ENCODE measurements around the gene SMAD5. TPM values are rescaled to one million over a fixed set of nuclear protein-coding genes. Genes with fewer than 3 reads are reported as not detected.

SMAD5 gene
- 1 to 10 TPM; 5.4 to 7.7 TPM for total RNA-seq

DNA sequence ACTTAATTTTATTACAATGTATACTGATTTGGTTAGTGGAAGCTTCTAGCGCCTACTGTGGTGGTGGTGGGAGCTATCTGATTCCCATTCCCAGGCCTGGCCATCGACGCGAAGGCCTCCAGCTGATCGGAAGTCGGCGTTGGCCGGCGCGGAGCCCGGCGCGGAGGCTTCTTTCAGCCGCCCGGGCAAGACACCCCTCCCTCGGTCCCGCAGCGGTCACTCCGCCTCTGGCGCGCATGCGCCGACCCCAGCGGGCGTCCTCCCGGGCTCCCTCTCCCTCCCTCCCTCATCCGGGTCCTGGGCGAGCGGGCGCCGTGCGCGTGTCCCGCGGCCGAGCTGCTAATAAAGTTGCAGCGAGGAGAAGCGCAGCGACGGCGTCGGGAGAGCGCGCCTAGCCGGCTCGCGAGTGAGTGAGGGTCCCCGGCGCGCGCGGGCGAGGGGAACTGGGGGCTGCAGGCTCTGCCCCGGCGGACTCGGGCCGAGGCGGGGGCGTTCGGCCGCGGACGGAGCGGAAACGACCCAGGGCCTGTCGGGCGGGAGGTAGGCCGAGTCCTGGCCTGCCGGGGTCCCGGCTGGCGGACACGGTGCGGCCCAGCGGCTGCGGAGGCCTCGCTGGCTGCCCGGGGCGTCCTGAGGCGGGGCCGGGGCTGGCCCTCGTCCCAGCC lies at the start of gene SMAD5:
TSS of gene SMAD5 (plus strand) at position 289 of the 665 bp plus-strand sequence. CDS start 20,916 bp downstream, outside the sequence.
- CTCF ChIA-PET: interaction anchor here (0.6 to 1.1 kb wide), 6 partner anchors 9 to 154 kb away, joined by 3 to 6 read pairs (median 4); no protein-coding TSS in a partner anchor
- POLR2A ChIA-PET: no interaction called here

DNA sequence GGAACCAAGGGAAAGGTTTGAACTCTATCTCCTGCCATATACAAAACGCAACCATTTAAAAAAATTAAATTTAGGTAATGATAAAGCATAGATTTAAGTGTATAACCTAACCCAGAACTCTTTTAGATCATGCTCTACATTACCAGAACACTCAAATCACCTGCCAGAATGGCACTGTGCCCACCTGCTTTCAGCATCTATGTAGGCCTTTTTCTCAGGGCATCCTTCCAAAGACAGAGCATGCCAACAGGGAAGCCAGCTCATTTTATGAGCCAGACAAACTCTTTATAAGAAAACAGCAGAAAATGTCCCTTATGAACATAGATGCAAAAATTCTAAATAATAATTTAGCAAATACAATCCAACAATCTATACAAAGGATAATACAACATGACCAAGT lies 47.9 kb upstream of the SMAD5 start:
- CTCF ChIA-PET: interaction anchor here (0.6 to 1.0 kb wide), 5 partner anchors 14 to 201 kb away, joined by 3 to 4 read pairs (median 3); no protein-coding TSS in a partner anchor
- Mint-ChIP-seq H3K36me3 (ENCODE audit: low read depth) (no peaks in the 10 kb centered on the region), H3K27ac (no peak overlapping the region), H3K4me1 (peaks cover 2% of the 10 kb centered on the region), H3K9me3 (ENCODE audit: low read depth) (no peaks in the 10 kb centered on the region), H3K27me3 (peaks cover 7% of the 10 kb centered on the region), H3K4me3 (no peak overlapping the region)
- intact Hi-C loops (cut with DNase I, micrococcal nuclease): no loop called here
- POLR2A ChIA-PET: interaction anchor here (0.6 kb wide), 1 partner anchor 431 kb away, joined by 3 read pairs; no protein-coding TSS in a partner anchor
- ATAC-seq: no peak
- DNase-seq: no peak

More for the DNA sequence above, at the start of gene SMAD5:
- Mint-ChIP-seq H3K27ac (peak within 1 kb of the TSS; percentile 65), H3K9me3 (ENCODE audit: low read depth) (no peaks in the 10 kb centered on the region), H3K4me3 (peak within 1 kb of the TSS; percentile 74), H3K4me1 (peaks cover 21% of the 10 kb centered on the region), H3K27me3 (peaks cover 36% of the 10 kb centered on the region), H3K36me3 (ENCODE audit: low read depth) (no peaks in the 10 kb centered on the region)
- peak; percentile 85 for DNase-seq
- ATAC-seq: peak; percentile 86
- intact Hi-C loops (cut with DNase I, micrococcal nuclease): loop anchor here in 1 of 2 experiments (5.0 kb wide), 1 partner anchor 95 kb away; no protein-coding TSS in a partner anchor

DNA sequence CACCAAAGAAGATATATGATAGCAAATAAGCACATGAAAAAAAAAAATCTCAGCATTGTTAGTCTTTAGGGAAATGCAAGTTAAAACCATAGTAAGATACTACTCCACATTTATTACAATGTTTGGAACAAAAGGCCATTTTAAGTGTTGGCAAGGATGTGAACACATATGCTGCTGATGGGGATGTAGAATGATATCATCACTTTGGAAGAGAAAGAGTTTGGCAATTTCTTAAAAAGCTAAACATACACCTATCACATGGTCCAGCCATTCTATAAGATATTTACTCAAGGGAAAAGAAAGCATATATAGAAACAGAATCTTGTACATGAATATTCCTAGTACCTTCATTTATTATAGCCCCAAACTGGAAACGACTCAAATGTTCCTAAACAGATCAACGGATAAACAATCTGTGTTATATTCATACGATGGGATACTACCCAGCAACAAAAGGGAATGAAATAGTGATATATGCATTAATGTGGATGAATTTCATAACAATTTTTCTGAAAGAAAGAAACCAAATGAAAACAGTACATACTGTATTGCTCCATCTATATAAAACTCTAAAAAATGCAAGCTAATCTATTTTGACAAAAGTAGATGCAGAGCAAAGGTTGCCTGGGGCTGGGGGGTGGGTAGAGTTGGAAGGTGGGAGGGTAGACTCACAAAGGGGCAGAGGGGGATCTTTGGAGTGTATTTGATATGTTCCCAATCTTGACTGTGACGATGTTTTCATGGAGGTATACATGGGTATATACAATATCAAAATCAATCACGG lies 45.7 kb upstream of the SMAD5 start:
- Mint-ChIP-seq H3K4me1 (no peaks in the 10 kb centered on the region), H3K9me3 (ENCODE audit: low read depth) (no peaks in the 10 kb centered on the region), H3K27ac (no peak overlapping the region), H3K36me3 (ENCODE audit: low read depth) (no peaks in the 10 kb centered on the region), H3K27me3 (peaks cover 4% of the 10 kb centered on the region), H3K4me3 (no peak overlapping the region)
- intact Hi-C loops (cut with DNase I, micrococcal nuclease): no loop called here
- ChIA-PET CTCF (interaction anchor here (0.5 to 0.7 kb wide), 2 partner anchors 109 to 585 kb away, joined by 3 to 4 read pairs; no protein-coding TSS in a partner anchor), POLR2A (no interaction called here)
- DNase-seq: no peak
- no peak for ATAC-seq

DNA sequence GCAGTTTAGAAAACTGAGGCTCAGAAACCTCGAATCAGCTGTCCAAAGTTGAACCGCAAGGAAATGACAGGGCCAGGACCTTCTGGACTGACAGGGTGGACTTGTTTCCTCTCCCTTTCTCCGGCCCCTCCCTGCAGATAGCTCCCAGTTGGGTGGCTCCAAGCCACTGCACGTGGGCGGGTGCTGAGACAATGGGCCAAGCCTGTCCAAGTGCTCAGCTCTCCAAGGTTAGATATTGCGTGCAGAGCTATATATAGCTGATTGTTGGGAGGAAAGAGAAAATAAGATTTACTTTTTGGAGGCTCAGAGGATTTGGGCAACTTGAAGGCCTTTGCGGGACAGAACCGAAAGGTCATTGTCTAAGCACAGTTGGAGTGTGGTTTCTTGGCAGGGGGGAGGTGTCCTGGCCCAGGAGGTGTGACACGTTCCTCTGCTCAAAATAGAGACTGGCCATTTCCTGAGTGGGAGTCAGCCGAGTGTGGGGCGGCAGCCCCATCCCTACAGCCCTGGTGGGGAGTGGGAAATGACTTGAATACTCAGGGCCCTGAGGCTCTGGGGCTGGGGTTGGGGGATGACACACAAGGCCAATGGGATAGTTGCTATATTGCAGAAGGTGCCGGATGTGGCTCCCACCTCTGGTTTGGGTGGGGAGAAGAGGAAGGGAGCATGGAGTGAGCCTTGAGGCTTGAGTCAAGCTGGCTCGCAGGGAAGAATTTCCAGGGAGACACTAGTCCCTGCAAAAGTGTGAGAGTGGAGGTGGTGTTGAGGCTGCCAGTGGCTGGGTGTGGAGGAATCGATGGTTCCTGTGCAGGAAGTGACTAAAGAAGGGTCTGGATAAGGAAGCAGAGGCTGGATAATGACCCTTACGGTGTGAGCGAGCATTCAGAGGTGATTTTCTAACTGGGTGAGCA lies 44.4 kb upstream of the SMAD5 start:
- Mint-ChIP-seq H3K9me3 (ENCODE audit: low read depth) (no peaks in the 10 kb centered on the region), H3K27me3 (peaks cover 7% of the 10 kb centered on the region), H3K4me3 (no peak overlapping the region), H3K4me1 (no peaks in the 10 kb centered on the region), H3K36me3 (ENCODE audit: low read depth) (no peaks in the 10 kb centered on the region), H3K27ac (no peak overlapping the region)
- ChIA-PET CTCF (no interaction called here), POLR2A (no interaction called here)
- no peak for DNase-seq
- ATAC-seq: no peak
- intact Hi-C loops (cut with DNase I, micrococcal nuclease): no loop called here

DNA sequence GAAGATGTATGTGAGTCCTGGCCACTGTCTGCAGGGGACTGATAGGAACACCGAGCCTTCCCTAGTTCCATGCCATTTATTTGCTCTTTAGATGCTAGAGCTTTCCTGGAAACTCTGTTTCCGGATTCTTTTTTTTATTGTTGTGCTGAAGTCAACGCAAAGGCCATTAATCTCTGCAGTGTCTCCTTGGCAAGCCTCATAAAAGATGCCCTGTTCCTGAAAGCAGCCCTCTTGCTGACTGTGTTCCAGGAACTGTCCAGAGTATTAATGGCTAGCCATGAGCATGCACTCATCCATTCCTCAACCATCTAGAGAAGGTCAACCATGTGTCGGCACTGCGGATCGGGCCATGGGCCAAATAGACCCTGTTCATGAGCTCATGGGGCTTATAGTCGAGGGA lies 42.9 kb upstream of the SMAD5 start:
- DNase-seq (no peak), ATAC-seq (no peak)
- Mint-ChIP-seq H3K9me3 (ENCODE audit: low read depth) (no peaks in the 10 kb centered on the region), H3K27me3 (peaks cover 12% of the 10 kb centered on the region), H3K4me1 (no peaks in the 10 kb centered on the region), H3K4me3 (no peak overlapping the region), H3K27ac (no peak overlapping the region), H3K36me3 (ENCODE audit: low read depth) (no peaks in the 10 kb centered on the region)
- ChIA-PET CTCF (interaction anchor here (0.5 kb wide), 1 partner anchor 35 kb away, joined by 3 read pairs; no protein-coding TSS in a partner anchor), POLR2A (no interaction called here)
- intact Hi-C loops (cut with DNase I, micrococcal nuclease): no loop called here

DNA sequence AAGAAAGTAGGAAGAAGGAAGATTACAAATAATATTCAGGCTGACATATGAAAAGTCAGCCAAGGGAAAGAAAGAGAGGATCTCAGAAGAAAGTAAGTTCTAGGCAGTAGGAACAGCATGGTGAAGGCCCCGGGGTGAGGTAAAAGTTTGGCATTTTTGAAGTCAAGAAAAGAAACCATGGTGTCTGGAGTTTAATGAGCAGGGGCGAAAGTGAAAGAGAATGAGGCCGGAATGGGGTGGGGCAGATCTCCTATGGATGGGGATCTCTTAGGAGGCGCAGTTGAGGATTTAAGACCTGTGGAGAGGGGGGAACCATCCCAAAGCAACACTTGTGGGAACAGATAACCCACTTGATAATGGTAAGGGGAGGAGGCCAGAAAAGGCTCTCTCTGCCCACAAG lies 42.3 kb upstream of the SMAD5 start:
- Mint-ChIP-seq H3K9me3 (ENCODE audit: low read depth) (no peaks in the 10 kb centered on the region), H3K27ac (no peak overlapping the region), H3K36me3 (ENCODE audit: low read depth) (no peaks in the 10 kb centered on the region), H3K27me3 (peaks cover 15% of the 10 kb centered on the region), H3K4me1 (no peaks in the 10 kb centered on the region), H3K4me3 (no peak overlapping the region)
- ChIA-PET CTCF (no interaction called here), POLR2A (no interaction called here)
- ATAC-seq (no peak), DNase-seq (no peak)
- intact Hi-C loops (cut with DNase I, micrococcal nuclease): no loop called here

DNA sequence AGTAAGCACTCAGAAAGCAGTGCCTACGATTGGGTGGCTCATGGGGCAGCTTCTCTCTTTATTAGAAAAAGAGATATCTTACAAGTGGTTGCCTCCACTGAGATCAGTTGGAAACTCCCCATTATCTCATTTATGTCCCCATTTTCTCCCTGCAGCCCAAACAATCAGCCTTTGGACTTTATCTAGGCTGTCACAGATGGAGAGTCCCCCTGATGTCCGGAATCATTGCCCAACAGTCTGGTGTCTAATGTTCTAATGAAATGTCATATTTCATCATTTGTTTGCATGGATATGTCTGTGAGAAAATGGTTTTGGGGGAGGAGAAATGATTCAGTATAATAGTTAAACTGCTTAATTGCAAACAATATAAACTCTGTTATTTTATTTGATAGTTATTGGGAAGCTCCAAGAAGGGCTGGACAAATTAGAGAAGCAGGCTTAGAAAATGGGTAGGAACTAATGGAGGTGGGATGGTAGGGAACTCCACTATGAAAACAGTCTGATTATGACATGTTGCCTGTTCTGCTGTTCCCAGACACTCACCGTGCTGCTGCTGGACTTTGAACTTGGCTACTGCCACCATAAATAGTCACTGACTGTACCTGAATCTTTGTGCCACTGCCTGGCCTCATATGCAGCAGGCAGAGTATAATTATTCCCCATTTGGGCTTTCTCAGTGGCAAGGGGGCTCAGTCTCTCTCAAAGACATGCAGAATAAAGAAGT lies 38.3 kb upstream of the SMAD5 start:
- ATAC-seq: no peak
- H3K36me3 Mint-ChIP-seq (ENCODE audit: low read depth): no peaks in the 10 kb centered on the region
- CTCF ChIA-PET: no interaction called here
- peaks cover 23% of the 10 kb centered on the region for H3K27me3 Mint-ChIP-seq
- no peaks in the 10 kb centered on the region for H3K4me1 Mint-ChIP-seq
- no peak overlapping the region for H3K27ac Mint-ChIP-seq
- no peaks in the 10 kb centered on the region for H3K9me3 Mint-ChIP-seq (ENCODE audit: low read depth)
- no peak for DNase-seq
- intact Hi-C loops (cut with DNase I, micrococcal nuclease): no loop called here
- POLR2A ChIA-PET: no interaction called here
- no peak overlapping the region for H3K4me3 Mint-ChIP-seq

DNA sequence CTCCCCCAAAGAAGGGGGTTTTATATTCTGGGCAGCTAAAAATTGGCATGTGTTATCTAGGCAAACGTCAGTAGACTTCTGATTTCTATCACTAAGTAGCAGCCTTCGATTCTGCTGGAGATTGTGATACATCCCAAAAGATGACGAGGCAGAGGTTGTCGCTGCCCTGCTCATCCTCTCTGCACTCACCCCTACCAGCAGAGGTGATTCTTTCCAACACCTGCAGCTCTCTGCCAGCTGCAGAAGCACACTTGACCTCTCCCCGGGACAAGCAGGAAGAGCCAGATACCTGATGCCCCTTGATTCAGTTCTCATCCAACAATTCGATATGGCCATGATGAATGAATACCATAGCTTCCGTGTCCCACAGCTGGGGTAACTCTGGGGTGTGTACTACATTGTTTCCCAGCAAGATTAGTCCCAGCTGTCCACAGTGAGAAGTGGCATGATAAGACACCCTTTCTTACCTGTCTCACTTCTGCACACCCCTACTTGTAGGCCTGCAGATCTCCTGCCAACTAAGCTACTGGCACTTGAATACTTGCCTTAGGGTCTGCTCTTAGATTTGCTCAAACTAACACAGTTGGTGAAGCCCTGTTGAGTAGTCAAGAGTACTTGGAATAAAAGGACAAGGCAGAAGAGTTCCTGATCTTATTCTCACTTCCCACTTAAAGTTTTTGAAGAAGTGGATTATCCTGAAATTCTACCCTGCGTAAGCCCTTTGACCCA lies 37.6 kb upstream of the SMAD5 start:
- ChIA-PET CTCF (no interaction called here), POLR2A (no interaction called here)
- intact Hi-C loops (cut with DNase I, micrococcal nuclease): no loop called here
- DNase-seq (no peak), ATAC-seq (no peak)
- H3K9me3 Mint-ChIP-seq (ENCODE audit: low read depth): no peaks in the 10 kb centered on the region
- no peak overlapping the region for H3K27ac Mint-ChIP-seq
- H3K4me3 Mint-ChIP-seq: no peak overlapping the region
- H3K36me3 Mint-ChIP-seq (ENCODE audit: low read depth): no peaks in the 10 kb centered on the region
- peaks cover 22% of the 10 kb centered on the region for H3K27me3 Mint-ChIP-seq
- no peaks in the 10 kb centered on the region for H3K4me1 Mint-ChIP-seq

DNA sequence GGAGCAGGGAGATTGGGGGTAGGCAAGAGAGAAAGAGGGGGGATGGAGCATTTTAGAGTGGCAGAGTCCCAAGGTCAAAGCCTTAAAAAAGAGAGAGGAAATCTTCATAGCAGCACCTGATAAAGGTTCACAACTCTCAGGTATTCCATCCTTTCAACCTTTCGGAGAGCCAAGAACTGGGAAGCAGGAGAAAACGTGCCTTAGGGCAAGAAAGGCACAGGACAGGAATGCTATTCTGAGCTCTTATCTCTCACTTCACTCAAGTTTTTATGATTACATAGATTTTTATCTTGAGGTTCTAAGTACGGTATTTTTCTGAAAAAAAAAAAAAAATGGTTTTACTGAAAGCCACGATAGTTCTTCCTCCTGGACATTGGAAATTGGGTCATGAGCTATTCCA lies 34.5 kb upstream of the SMAD5 start:
- POLR2A ChIA-PET: no interaction called here
- no peak for DNase-seq
- Mint-ChIP-seq H3K4me1 (no peaks in the 10 kb centered on the region), H3K4me3 (no peak overlapping the region), H3K9me3 (ENCODE audit: low read depth) (no peaks in the 10 kb centered on the region), H3K27me3 (peaks cover 15% of the 10 kb centered on the region), H3K27ac (no peak overlapping the region), H3K36me3 (ENCODE audit: low read depth) (no peaks in the 10 kb centered on the region)
- ATAC-seq: no peak
- CTCF ChIA-PET: interaction anchor here (0.7 to 0.8 kb wide), 2 partner anchors 14 to 85 kb away, joined by 3 read pairs; no protein-coding TSS in a partner anchor
- intact Hi-C loops (cut with DNase I, micrococcal nuclease): no loop called here

DNA sequence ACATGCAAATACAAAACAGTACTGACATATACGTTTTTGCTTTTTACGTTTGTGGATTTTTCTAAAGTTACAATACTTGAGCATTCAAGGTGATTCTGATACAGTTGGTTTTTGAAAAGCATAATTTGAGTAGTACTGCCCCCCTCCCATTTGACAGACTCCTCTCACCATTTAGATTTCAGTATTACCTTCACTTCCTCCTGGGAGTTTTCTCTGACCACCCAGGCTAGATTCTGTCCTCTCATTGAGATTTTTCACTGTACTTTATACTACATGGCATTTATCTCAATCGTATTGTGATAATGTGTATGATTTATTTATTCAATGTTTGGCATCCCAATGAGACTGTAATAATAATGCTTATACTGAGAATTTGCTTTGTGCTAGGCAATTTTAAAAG lies 32.8 kb upstream of the SMAD5 start:
- ChIA-PET POLR2A (no interaction called here), CTCF (no interaction called here)
- H3K9me3 Mint-ChIP-seq (ENCODE audit: low read depth): no peaks in the 10 kb centered on the region
- no peaks in the 10 kb centered on the region for H3K4me1 Mint-ChIP-seq
- H3K27me3 Mint-ChIP-seq: peaks cover 14% of the 10 kb centered on the region
- intact Hi-C loops (cut with DNase I, micrococcal nuclease): no loop called here
- H3K36me3 Mint-ChIP-seq (ENCODE audit: low read depth): no peaks in the 10 kb centered on the region
- no peak overlapping the region for H3K27ac Mint-ChIP-seq
- no peak for ATAC-seq
- DNase-seq: no peak
- no peak overlapping the region for H3K4me3 Mint-ChIP-seq

All from activated CD4-positive, alpha-beta T cell treated with anti-CD3 and anti-CD28 coated beads for 36 hours (primary cell).